ENCODE data around the gene ECD. TPM values are rescaled to one million over a fixed set of nuclear protein-coding genes. Genes with fewer than 3 reads are reported as not detected.
A peak's percentile ranks its signal among the peaks of the same experiment; 100 is the strongest.

ECD gene
- total and polyA plus RNA-seq, 2 donors: 16.2 to 29.1 TPM

Small RNAs within 50 kb of the gene (small RNA-seq; reads per million reads assigned to genes)
- gene RF00019 (not detected), gene SNORA11F (2.3 reads per million, percentile 88 among the genes with 10 or more reads in this experiment)

Other genes starting within 250 kb of the ECD start
- gene PLA2G12B, start 213.2 kb downstream of the ECD start, total RNA-seq: not detected
- gene PLA2G12B, start 213.2 kb downstream of the ECD start, polyA plus RNA-seq: not detected
- gene P4HA1, start 71.1 kb downstream of the ECD start, total RNA-seq: 143 TPM
- 21.5 TPM for gene P4HA1, start 71.1 kb downstream of the ECD start, polyA plus RNA-seq
- 1.3 TPM for gene NUDT13, start 57.6 kb downstream of the ECD start, total RNA-seq
- 2.1 TPM for gene NUDT13, start 57.6 kb downstream of the ECD start, polyA plus RNA-seq
- 48.5 TPM for gene FAM149B1, start 111 bp upstream of the ECD start, total RNA-seq
- gene FAM149B1, start 111 bp upstream of the ECD start, polyA plus RNA-seq: 14.6 TPM
- gene DNAJC9, start 79.2 kb upstream of the ECD start, total RNA-seq: 27.8 TPM
- gene DNAJC9, start 79.2 kb upstream of the ECD start, polyA plus RNA-seq: 12.7 TPM
- 52.9 TPM for gene MRPS16, start 84.6 kb upstream of the ECD start, total RNA-seq
- gene MRPS16, start 84.6 kb upstream of the ECD start, polyA plus RNA-seq: 58.4 TPM
- 2.2 TPM for gene CFAP70, start 190.9 kb upstream of the ECD start, total RNA-seq
- gene CFAP70, start 190.9 kb upstream of the ECD start, polyA plus RNA-seq: 0.56 TPM
- gene ANXA7, start 246.1 kb upstream of the ECD start, total RNA-seq: 54.0 TPM
- gene ANXA7, start 246.1 kb upstream of the ECD start, polyA plus RNA-seq: 103 TPM